Endothelial cell of umbilical vein (primary cell): ENCODE results near the gene PUS7L. TPM values are rescaled to one million over a fixed set of nuclear protein-coding genes. Genes with fewer than 3 reads are reported as not detected.

Experiments
- BruUV-seq: library from RNA; stranded (reverse); fragments of 400-500 nt; replicated peaks from 2 replicates; lab custom pipeline; 2021; lab: Mats Ljungman, UMichigan
- CTCF ChIA-PET: fragments of 300-600, 350-600 bp; sonication (Branson Sonifier 250); formaldehyde crosslinking; loops from one replicate; lab custom pipeline; 2021; ENCODE audit warnings: antibody characterized with exemption, inconsistent platforms; lab: Charles Lee
- POLR2A ChIA-PET: fragments of 300-600, 350-600 bp; sonication (Branson Sonifier 250); formaldehyde crosslinking; loops from one replicate; lab custom pipeline; 2021; ENCODE audit warnings: antibody characterized with exemption, inconsistent platforms; lab: Charles Lee
- DNase-seq: peaks from one replicate; pipeline ENCODE4 v3.0.0-alpha.2; 2011; ENCODE audit warnings: low read depth, low spot score
- FAIRE-seq: peaks from 2 replicates; lab custom pipeline; 2011; peaks lifted over from hg19 to GRCh38; lab: Jason Lieb, UNC
- H2AFZ ChIP-seq: 2 replicates; pipeline ENCODE4 v1.6.0; 2012; ENCODE audit warnings: low read depth, low read length, control low read depth, inconsistent platforms
- H3K27ac ChIP-seq: 2 replicates; pipeline ENCODE4 v1.5.1; 2011; ENCODE audit warnings: low read depth, mild to moderate bottlenecking, control low read depth, low read length, moderate library complexity; ENCODE audit not compliant: insufficient read depth
- H3K27me3 ChIP-seq, 2 experiments: 2 replicates each; pipeline versions ENCODE4 v1.6.0 to v1.6.1; 2011; ENCODE audit warnings: low read length in 2 of 2, mixed read lengths in 1 of 2; ENCODE audit not compliant: control insufficient read depth in 2 of 2, insufficient read depth in 2 of 2
- H3K36me3 ChIP-seq, 2 experiments: 2 replicates in 1 of 2; 3 replicates in 1 of 2; pipeline ENCODE4 v1.5.1; 2011; ENCODE audit warnings: low read length in 2 of 2, mild to moderate bottlenecking in 1 of 2, moderate library complexity in 1 of 2; ENCODE audit not compliant: control insufficient read depth in 2 of 2, insufficient read depth in 2 of 2; ENCODE audit errors: extremely low read depth in 1 of 2
- H3K4me1 ChIP-seq: 3 replicates; pipeline ENCODE4 v1.5.1; 2011; ENCODE audit warnings: mild to moderate bottlenecking, low read length; ENCODE audit not compliant: control insufficient read depth, insufficient read depth; ENCODE audit errors: extremely low read depth
- H3K4me2 ChIP-seq: 2 replicates; pipeline ENCODE4 v1.6.1; 2011; ENCODE audit warnings: low read length, control low read depth, mixed read lengths; ENCODE audit not compliant: insufficient read depth
- H3K4me3 ChIP-seq, 3 experiments: fragments of 200-600 bp in 1 of 3; sonication (generic), shearing (Covaris generic) in 1 of 3; replicated peaks in 1 of 3; 2 replicates each; pipeline ENCODE4 v1.5.1; 2011 to 2016; ENCODE audit warnings: control low read depth in 3 of 3, low read length in 3 of 3, mild to moderate bottlenecking in 2 of 3, inconsistent platforms in 1 of 3, low read depth in 1 of 3, moderate library complexity in 1 of 3; ENCODE audit not compliant: insufficient read depth in 1 of 3
- H3K79me2 ChIP-seq: 2 replicates; pipeline ENCODE4 v1.6.0; 2012; ENCODE audit warnings: low read length, inconsistent platforms; ENCODE audit not compliant: control insufficient read depth, insufficient read depth
- H3K9ac ChIP-seq: replicated peaks from 2 replicates; pipeline ENCODE3; 2011; ENCODE audit warnings: low read length, control low read depth; ENCODE audit not compliant: insufficient read depth; ENCODE audit errors: extremely low read depth
- H3K9me1 ChIP-seq: replicated peaks from 3 replicates; pipeline ENCODE4 v1.6.0; 2011; ENCODE audit warnings: mild to moderate bottlenecking, low read length; ENCODE audit not compliant: control insufficient read depth, insufficient read depth; ENCODE audit errors: extremely low read depth
- H3K9me3 ChIP-seq: replicated peaks from 2 replicates; pipeline ENCODE4 v1.5.1; 2012; ENCODE audit warnings: low read length, inconsistent platforms; ENCODE audit not compliant: control insufficient read depth, insufficient read depth
- H4K20me1 ChIP-seq: replicated peaks from 2 replicates; pipeline ENCODE3; 2011; ENCODE audit warnings: mild to moderate bottlenecking, low read length; ENCODE audit not compliant: control insufficient read depth, insufficient read depth; ENCODE audit errors: extremely low read depth
- EZH2 ChIP-seq: IDR thresholded peaks from 2 replicates; pipeline ENCODE4 v1.6.1; 2012; ENCODE audit warnings: borderline replicate concordance, low read depth, mild to moderate bottlenecking, moderate library complexity, low read length, inconsistent platforms; ENCODE audit not compliant: severe bottlenecking
- FOS ChIP-seq: IDR thresholded peaks from 2 replicates; pipeline ENCODE4 v1.6.1; 2011; ENCODE audit warnings: mild to moderate bottlenecking, low read length, moderate library complexity, borderline replicate concordance; ENCODE audit not compliant: insufficient read depth
- GATA2 ChIP-seq: IDR thresholded peaks from 2 replicates; pipeline ENCODE4 v1.7.0; 2011; ENCODE audit warnings: low read depth, mild to moderate bottlenecking, moderate library complexity, mixed read lengths, low read length; ENCODE audit not compliant: insufficient read length, insufficient read depth
- JUN ChIP-seq: IDR thresholded peaks from 2 replicates; pipeline ENCODE4 v1.6.1; 2011; ENCODE audit warnings: borderline replicate concordance, low read depth; ENCODE audit not compliant: insufficient read length, insufficient read depth
- MYC ChIP-seq: IDR thresholded peaks from one replicate; pipeline ENCODE4 v1.6.1; 2011; ENCODE audit warnings: mild to moderate bottlenecking, low read depth, low read length
- POLR2A ChIP-seq: IDR thresholded peaks from 2 replicates; pipeline ENCODE4 v1.6.1; 2012; ENCODE audit warnings: low read depth, mild to moderate bottlenecking, control low read depth, low read length
- POLR2AphosphoS5 ChIP-seq: IDR thresholded peaks from 2 replicates; pipeline ENCODE4 v1.6.1; 2012; ENCODE audit warnings: low read depth, mild to moderate bottlenecking, control low read depth, low read length, moderate library complexity; ENCODE audit not compliant: insufficient read depth
- dilution Hi-C: fragments of 300-500 bp; cut with MboI; formaldehyde crosslinking; loops from one replicate; pipeline ENCODE4 v1.15.0; 2019; ENCODE audit warnings: low sequenced_read_pairs; ENCODE audit not compliant: extremely low pct_ligation_motif_present
- intact Hi-C: fragments of 100-400 bp; cut with micrococcal nuclease; formaldehyde crosslinking; loops from one replicate; pipeline ENCODE4 v1.10.0; 2022
- polyA plus RNA-seq, 4 experiments: library from polyadenylated mRNA; depleted of rRNA in 3 of 4; stranded (reverse) in 3 of 4; unstranded in 1 of 4; fragments of >200 nt; gene quantifications; 2 replicates each; pipeline versions ENCODE4 v1.2.1 to v1.2.3, GENCODE V29; 2011 to 2012; ENCODE audit warnings: missing spikeins in 1 of 4
- total RNA-seq: library from RNA; stranded (reverse); gene quantifications from 2 replicates; pipeline ENCODE4 v1.2.3, GENCODE V29; 2021
- TF ChIP-seq, protein P1 (sequence below), 2 donors: IDR thresholded peaks; 1 replicate in 1 of 2; 2 replicates in 1 of 2; pipeline ENCODE4 v1.5.1; 2011; ENCODE audit warnings: low read length in 2 of 2, mild to moderate bottlenecking in 2 of 2, moderate library complexity in 2 of 2, control low read depth in 1 of 2, inconsistent platforms in 1 of 2, low read depth in 1 of 2; ENCODE audit not compliant: insufficient read depth in 1 of 2; ENCODE audit errors: extremely low read depth in 1 of 2
- TF ChIP-seq, protein P2 (sequence below): IDR thresholded peaks from 2 replicates; pipeline ENCODE4 v1.6.1; 2011; ENCODE audit not compliant: insufficient read depth, insufficient read length

The PUS7L gene
- total and polyA plus RNA-seq, 2 donors (not counting 3 experiments of a cell fraction or from before 2014, with no cell fraction given) = 1.8 to 13.1 TPM

DNA sequence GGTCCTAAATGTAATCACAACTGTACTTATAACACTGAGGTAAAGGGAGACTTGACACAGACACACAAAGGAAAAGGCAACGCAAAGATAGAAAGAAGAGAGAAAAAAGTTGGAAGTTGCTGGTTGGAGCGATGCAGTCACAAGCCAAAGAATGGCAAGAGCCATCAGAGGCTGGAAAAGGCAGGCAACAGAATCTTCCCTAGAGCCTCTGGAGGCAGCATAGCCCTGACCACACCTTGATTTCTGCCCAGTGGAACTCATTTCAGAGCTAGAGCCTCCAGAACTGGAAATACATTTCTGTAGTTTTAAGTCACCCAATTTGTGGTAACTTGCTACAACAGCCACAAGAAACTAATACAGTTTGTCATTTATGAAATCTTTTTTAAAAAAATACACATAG, 89.2 kb downstream of the PUS7L start:
- no peaks in the 10 kb centered on the region for H3K79me2 ChIP-seq
- no peak overlapping the region for H3K4me3 ChIP-seq
- H3K4me2 ChIP-seq = no peak overlapping the region
- intact Hi-C loops (loop anchor here (10.0 kb wide), 1 partner anchor 55 kb away; no protein-coding TSS in a partner anchor), dilution Hi-C loops (no loop called here)
- ChIA-PET CTCF (no interaction called here), POLR2A (no interaction called here)
- H3K27ac ChIP-seq = no peak overlapping the region
- FAIRE-seq = no peak
- no peak overlapping the region for H3K9ac ChIP-seq
- H3K36me3 ChIP-seq = no peaks in the 10 kb centered on the region
- no TSS peak for BruUV-seq
- no peak for DNase-seq
- H3K27me3 ChIP-seq = peaks cover 0 to 4% of the 10 kb centered on the region in 2 experiments
- TF ChIP-seq GATA2 (no peak), POLR2A (no peak), FOS (no peak), POLR2AphosphoS5 (no peak), MYC (no peak), JUN (no peak), EZH2 (no peak)
- TF ChIP-seq, protein P1, sequence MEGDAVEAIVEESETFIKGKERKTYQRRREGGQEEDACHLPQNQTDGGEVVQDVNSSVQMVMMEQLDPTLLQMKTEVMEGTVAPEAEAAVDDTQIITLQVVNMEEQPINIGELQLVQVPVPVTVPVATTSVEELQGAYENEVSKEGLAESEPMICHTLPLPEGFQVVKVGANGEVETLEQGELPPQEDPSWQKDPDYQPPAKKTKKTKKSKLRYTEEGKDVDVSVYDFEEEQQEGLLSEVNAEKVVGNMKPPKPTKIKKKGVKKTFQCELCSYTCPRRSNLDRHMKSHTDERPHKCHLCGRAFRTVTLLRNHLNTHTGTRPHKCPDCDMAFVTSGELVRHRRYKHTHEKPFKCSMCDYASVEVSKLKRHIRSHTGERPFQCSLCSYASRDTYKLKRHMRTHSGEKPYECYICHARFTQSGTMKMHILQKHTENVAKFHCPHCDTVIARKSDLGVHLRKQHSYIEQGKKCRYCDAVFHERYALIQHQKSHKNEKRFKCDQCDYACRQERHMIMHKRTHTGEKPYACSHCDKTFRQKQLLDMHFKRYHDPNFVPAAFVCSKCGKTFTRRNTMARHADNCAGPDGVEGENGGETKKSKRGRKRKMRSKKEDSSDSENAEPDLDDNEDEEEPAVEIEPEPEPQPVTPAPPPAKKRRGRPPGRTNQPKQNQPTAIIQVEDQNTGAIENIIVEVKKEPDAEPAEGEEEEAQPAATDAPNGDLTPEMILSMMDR (IDR thresholded peaks at IDR 0.05; ENCODE audit: extremely low read depth in 1 of 2, insufficient read depth in 1 of 2, low read depth in 1 of 2, low read length in 2 of 2) = no peak
- TF ChIP-seq, protein P2, sequence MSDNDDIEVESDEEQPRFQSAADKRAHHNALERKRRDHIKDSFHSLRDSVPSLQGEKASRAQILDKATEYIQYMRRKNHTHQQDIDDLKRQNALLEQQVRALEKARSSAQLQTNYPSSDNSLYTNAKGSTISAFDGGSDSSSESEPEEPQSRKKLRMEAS = no peak
- H3K9me3 ChIP-seq = no peaks in the 10 kb centered on the region
- no peaks in the 10 kb centered on the region for H3K4me1 ChIP-seq
- H4K20me1 ChIP-seq = no peaks in the 10 kb centered on the region
- H3K9me1 ChIP-seq = no peaks in the 10 kb centered on the region
- no peak overlapping the region for H2AFZ ChIP-seq

Other genes with a start within 250 kb of the PUS7L start
- gene ADAMTS20, start 206.6 kb downstream of the PUS7L start, total RNA-seq = not detected in 2 replicates
- not detected in 2 replicates for gene ADAMTS20, start 206.6 kb downstream of the PUS7L start, polyA plus RNA-seq
- 13.1 and 17.1 TPM in 2 replicates for gene IRAK4, start 161 bp upstream of the PUS7L start, total RNA-seq
- gene IRAK4, start 161 bp upstream of the PUS7L start, polyA plus RNA-seq = 7.5 and 10.8 TPM in 2 replicates
- gene TWF1, start 47.5 kb upstream of the PUS7L start, total RNA-seq = 75.5 and 75.9 TPM in 2 replicates
- gene TWF1, start 47.5 kb upstream of the PUS7L start, polyA plus RNA-seq = 17.1 and 23.8 TPM in 2 replicates
- 2.7 and 3.8 TPM in 2 replicates for gene TMEM117, start 77.3 kb upstream of the PUS7L start, total RNA-seq
- gene TMEM117, start 77.3 kb upstream of the PUS7L start, polyA plus RNA-seq = 1.1 and 1.2 TPM in 2 replicates